Esophagus mucosa (tissue), 1 donor: Measurements from ENCODE around the gene LRRD1. TPM values are rescaled to one million over a fixed set of nuclear protein-coding genes. Genes with fewer than 3 reads are reported as not detected.
"Not testable (repeated sequence)": the region's sequence is repeated elsewhere in the genome, so short reads cannot be mapped to it uniquely, and the experiment has no call there.

Source experiments
- ATAC-seq: fragments of 200-7000 bp; cut with Tn5 transposase; one replicate; pipeline ENCODE4 v1.9.1; 2020
- total RNA-seq: library from RNA; stranded (reverse); gene quantifications from one replicate; pipeline ENCODE4 v1.2.4, GENCODE V29; 2023
- donor health status: DM: yes; HTN: yes; CAD: no.

Gene LRRD1
- total RNA-seq, result not detected

GRCh38 chr7:92178928-92179924, at the start of gene LRRD1:
LRRD1 (minus strand) TSS chr7:92179142; CDS start chr7:92165202, 13,940 bp downstream.
- ATAC-seq, result peak; percentile 100

- no peak for ATAC-seq
These were observed 49.8 kb upstream of the LRRD1 start for GRCh38 chr7:92228742-92229141.

- ATAC-seq, result no peak
These were observed 49.2 kb upstream of the LRRD1 start for GRCh38 chr7:92228100-92228499.

- ATAC-seq, result no peak
These were observed 48.0 kb upstream of the LRRD1 start for GRCh38 chr7:92226981-92227380.

- peak; percentile 36 for ATAC-seq
These were observed 42.8 kb upstream of the LRRD1 start for GRCh38 chr7:92221766-92222165.

- no peak for ATAC-seq
These were observed 27.7 kb upstream of the LRRD1 start for GRCh38 chr7:92206672-92207071.

GRCh38 chr7:92205987-92206386, 27.0 kb upstream of the LRRD1 start:
- ATAC-seq, result no peak

GRCh38 chr7:92200791-92201190, 21.8 kb upstream of the LRRD1 start:
- ATAC-seq, result no peak

GRCh38 chr7:92192326-92192725, 13.4 kb upstream of the LRRD1 start:
- no peak for ATAC-seq

GRCh38 chr7:92189246-92189645, 10.3 kb upstream of the LRRD1 start:
- not testable (repeated sequence) for ATAC-seq

- not testable (repeated sequence) for ATAC-seq
These were observed 5.4 kb upstream of the LRRD1 start for GRCh38 chr7:92184294-92184693.

- no peak for ATAC-seq
These were observed 1.6 kb downstream of the LRRD1 start for GRCh38 chr7:92177362-92177761.

GRCh38 chr7:92169529-92169928, 9.4 kb downstream of the LRRD1 start:
- not testable (repeated sequence) for ATAC-seq

- no peak for ATAC-seq
These were observed 17.7 kb downstream of the LRRD1 start for GRCh38 chr7:92161271-92161670.

- no peak for ATAC-seq
These were observed 20.0 kb downstream of the LRRD1 start for GRCh38 chr7:92158660-92159575.

- no peak for ATAC-seq
These were observed 22.0 kb downstream of the LRRD1 start for GRCh38 chr7:92156990-92157389.

GRCh38 chr7:92155108-92155739, 23.7 kb downstream of the LRRD1 start:
- no peak for ATAC-seq

- no peak for ATAC-seq
These were observed 28.4 kb downstream of the LRRD1 start for GRCh38 chr7:92150450-92151017.

GRCh38 chr7:92149736-92150239, 29.2 kb downstream of the LRRD1 start:
- ATAC-seq, result no peak

GRCh38 chr7:92143192-92143880, 35.6 kb downstream of the LRRD1 start:
- ATAC-seq, result not testable (repeated sequence)

- not testable (repeated sequence) for ATAC-seq
These were observed 36.2 kb downstream of the LRRD1 start for GRCh38 chr7:92142791-92143190.
